DOHH2 (cell line): ENCODE measurements around the gene N4BP2L2.

Experiments
- H3F3A ChIP-seq: fragments of 200-600 bp; sonication (generic), shearing (Covaris generic); 2 replicates; pipeline ENCODE4 v1.6.0; 2016; ENCODE audit warnings: antibody characterized with exemption, mild to moderate bottlenecking; ENCODE audit not compliant: control insufficient read depth, insufficient read depth
- H3K27ac ChIP-seq: fragments of 200-600 bp; sonication (generic); 2 replicates; pipeline ENCODE4 v1.5.1; 2014; ENCODE audit warnings: low read depth, mild to moderate bottlenecking, low read length, moderate library complexity
- H3K27me3 ChIP-seq: fragments of 200-600 bp; sonication (generic); 2 replicates; pipeline ENCODE4 v1.6.1; 2014; ENCODE audit warnings: mild to moderate bottlenecking, low read length, mixed read lengths; ENCODE audit not compliant: control insufficient read depth
- H3K36me3 ChIP-seq: fragments of 200-600 bp; sonication (generic); 2 replicates; pipeline ENCODE4 v1.6.1; 2014; ENCODE audit warnings: mild to moderate bottlenecking, low read length, moderate library complexity, mixed read lengths; ENCODE audit not compliant: control insufficient read depth
- H3K4me1 ChIP-seq: fragments of 200-600 bp; sonication (generic); 2 replicates; pipeline ENCODE4 v1.6.1; 2014; ENCODE audit warnings: mild to moderate bottlenecking, low read length, mixed read lengths; ENCODE audit not compliant: control insufficient read depth
- H3K4me2 ChIP-seq: fragments of 200-600 bp; sonication (generic); 2 replicates; pipeline ENCODE4 v1.6.0; 2014; ENCODE audit warnings: mild to moderate bottlenecking, low read length, moderate library complexity
- H3K4me3 ChIP-seq: fragments of 200-600 bp; sonication (generic); 2 replicates; pipeline ENCODE4 v1.5.1; 2014; ENCODE audit warnings: mild to moderate bottlenecking, low read length, mixed read lengths
- H3K79me2 ChIP-seq: fragments of 200-600 bp; sonication (generic); 2 replicates; pipeline ENCODE4 v1.6.1; 2014; ENCODE audit warnings: mild to moderate bottlenecking, low read length, mixed read lengths; ENCODE audit not compliant: control insufficient read depth
- H3K9me2 ChIP-seq: fragments of 200-600 bp; sonication (generic); replicated peaks from 2 replicates; pipeline ENCODE4 v1.6.1; 2014; ENCODE audit warnings: mild to moderate bottlenecking, low read length, mixed read lengths; ENCODE audit not compliant: control insufficient read depth
- H3K9me3 ChIP-seq: fragments of 200-600 bp; sonication (generic); 2 replicates; pipeline ENCODE4 v1.6.1; 2014; ENCODE audit warnings: antibody characterized with exemption, low read length, mixed read lengths; ENCODE audit not compliant: control insufficient read depth, insufficient read depth
- H4K20me1 ChIP-seq: fragments of 200-600 bp; sonication (generic); 2 replicates; pipeline ENCODE4 v1.6.0; 2014; ENCODE audit warnings: low read depth, mild to moderate bottlenecking, antibody characterized with exemption, low read length, moderate library complexity; ENCODE audit not compliant: control insufficient read depth, insufficient read depth
- EZH2phosphoT487 ChIP-seq: fragments of 200-600 bp; sonication (generic); IDR thresholded peaks from 2 replicates; pipeline ENCODE4 v1.6.1; 2017; ENCODE audit warnings: borderline replicate concordance, mild to moderate bottlenecking, antibody characterized with exemption, low read length, moderate library complexity, mixed read lengths
- TF ChIP-seq, protein P1 (sequence below): fragments of 200-600 bp; sonication (generic); IDR thresholded peaks from one replicate; pipeline ENCODE4 v1.5.1; 2014; ENCODE audit warnings: antibody characterized with exemption, mild to moderate bottlenecking, low read depth, low read length; ENCODE audit not compliant: poor library complexity, severe bottlenecking

N4BP2L2 gene

DNA sequence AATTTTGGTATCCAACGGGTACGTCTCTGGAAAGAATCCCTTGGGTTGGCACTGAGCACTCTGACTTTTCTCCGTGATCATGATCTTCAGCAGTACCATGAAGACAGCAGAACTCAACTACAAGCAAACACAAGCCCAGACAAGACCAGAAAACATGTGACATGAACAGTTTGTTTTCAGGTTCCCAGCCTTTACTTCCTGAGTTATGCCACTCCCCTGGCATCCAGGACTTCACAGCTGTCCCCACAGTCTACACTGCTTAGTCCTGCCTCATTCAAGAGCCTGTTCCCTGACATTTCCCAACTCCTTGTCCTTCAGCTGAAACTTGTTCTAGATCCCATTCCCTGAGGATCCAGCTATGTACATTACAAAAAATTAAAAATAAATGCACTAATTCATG, 105.7 kb downstream of the N4BP2L2 start:
- Histone ChIP-seq H3K4me1 (peaks cover 5% of the 10 kb centered on the region), H3F3A (no peaks in the 10 kb centered on the region), H3K27ac (no peak overlapping the region), H3K9me2 (no peaks in the 10 kb centered on the region), H3K36me3 (no peaks in the 10 kb centered on the region), H4K20me1 (no peaks in the 10 kb centered on the region), H3K4me2 (no peak overlapping the region), H3K79me2 (no peaks in the 10 kb centered on the region), H3K9me3 (no peaks in the 10 kb centered on the region), H3K4me3 (no peak overlapping the region), H3K27me3 (peaks cover 24% of the 10 kb centered on the region)
- no peak for TF ChIP-seq EZH2phosphoT487
- TF ChIP-seq, protein P1, sequence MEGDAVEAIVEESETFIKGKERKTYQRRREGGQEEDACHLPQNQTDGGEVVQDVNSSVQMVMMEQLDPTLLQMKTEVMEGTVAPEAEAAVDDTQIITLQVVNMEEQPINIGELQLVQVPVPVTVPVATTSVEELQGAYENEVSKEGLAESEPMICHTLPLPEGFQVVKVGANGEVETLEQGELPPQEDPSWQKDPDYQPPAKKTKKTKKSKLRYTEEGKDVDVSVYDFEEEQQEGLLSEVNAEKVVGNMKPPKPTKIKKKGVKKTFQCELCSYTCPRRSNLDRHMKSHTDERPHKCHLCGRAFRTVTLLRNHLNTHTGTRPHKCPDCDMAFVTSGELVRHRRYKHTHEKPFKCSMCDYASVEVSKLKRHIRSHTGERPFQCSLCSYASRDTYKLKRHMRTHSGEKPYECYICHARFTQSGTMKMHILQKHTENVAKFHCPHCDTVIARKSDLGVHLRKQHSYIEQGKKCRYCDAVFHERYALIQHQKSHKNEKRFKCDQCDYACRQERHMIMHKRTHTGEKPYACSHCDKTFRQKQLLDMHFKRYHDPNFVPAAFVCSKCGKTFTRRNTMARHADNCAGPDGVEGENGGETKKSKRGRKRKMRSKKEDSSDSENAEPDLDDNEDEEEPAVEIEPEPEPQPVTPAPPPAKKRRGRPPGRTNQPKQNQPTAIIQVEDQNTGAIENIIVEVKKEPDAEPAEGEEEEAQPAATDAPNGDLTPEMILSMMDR: no peak

DNA sequence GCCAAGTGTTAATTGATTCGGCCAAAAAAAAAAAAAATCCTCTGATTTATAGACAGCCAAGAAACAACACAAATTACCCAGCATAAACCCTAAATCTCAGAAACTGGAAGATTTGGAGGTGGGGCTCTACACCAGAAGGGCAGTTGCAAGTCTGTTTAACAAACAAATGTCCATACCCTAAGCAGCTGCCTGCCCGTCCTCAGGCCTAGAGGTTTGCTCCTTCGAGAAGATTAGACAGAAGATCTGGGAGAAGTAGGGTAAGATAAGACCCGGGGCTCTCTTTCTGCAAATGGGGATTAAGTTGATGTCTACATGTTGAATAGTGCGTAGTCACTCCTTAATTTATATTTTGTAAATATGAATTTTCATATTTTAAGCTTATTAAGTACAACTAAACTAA, 107.2 kb downstream of the N4BP2L2 start:
- Histone ChIP-seq H3K27ac (no peak overlapping the region), H3F3A (no peaks in the 10 kb centered on the region), H3K79me2 (no peaks in the 10 kb centered on the region), H3K4me1 (peaks cover 14% of the 10 kb centered on the region), H3K4me2 (no peak overlapping the region), H3K4me3 (no peak overlapping the region), H3K9me2 (no peaks in the 10 kb centered on the region), H3K9me3 (no peaks in the 10 kb centered on the region), H3K36me3 (no peaks in the 10 kb centered on the region), H4K20me1 (no peaks in the 10 kb centered on the region), H3K27me3 (peaks cover 37% of the 10 kb centered on the region)
- TF ChIP-seq, protein P1: no peak
- TF ChIP-seq EZH2phosphoT487: no peak

DNA sequence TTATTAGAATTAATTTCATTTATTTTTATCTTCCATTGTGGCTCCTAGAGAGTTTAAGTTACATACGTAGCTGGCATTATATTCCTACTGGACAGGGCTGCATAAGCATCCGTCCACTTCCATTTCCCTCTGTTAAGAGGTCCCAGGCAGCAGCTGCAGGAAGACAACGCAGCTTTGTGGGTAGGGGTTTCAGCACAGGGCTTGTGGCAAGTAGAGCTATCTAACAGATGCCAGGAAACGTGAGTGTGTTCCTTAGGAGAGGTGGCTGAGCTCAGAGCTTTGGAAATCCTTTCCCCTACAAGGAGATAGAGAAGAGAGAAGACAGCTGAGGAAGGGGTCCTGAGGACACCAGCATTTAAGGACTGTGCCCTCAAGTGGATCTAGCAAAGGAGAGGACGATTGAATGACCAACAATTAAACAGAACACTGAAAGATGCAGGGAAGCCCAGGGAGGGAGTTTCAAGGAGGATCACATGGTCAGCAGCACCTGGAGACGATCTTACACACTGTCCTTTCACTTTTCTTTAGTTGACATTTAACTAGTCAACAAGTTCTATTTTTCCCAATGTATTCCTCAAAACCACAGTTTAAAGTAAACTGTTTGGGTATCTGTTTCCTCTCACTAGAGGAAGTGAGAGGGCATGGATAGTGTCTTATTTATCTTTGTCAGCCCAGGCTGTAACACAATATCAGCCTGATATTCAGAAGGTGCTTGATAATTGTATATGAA, 108.4 kb downstream of the N4BP2L2 start:
- no peak overlapping the region for H3K4me3 ChIP-seq
- H3F3A ChIP-seq: no peaks in the 10 kb centered on the region
- no peaks in the 10 kb centered on the region for H3K9me2 ChIP-seq
- no peaks in the 10 kb centered on the region for H3K79me2 ChIP-seq
- no peak overlapping the region for H3K4me2 ChIP-seq
- H4K20me1 ChIP-seq: no peaks in the 10 kb centered on the region
- H3K4me1 ChIP-seq: peaks cover 20% of the 10 kb centered on the region
- no peak overlapping the region for H3K27ac ChIP-seq
- TF ChIP-seq, protein P1: no peak
- no peak for TF ChIP-seq EZH2phosphoT487
- H3K27me3 ChIP-seq: peaks cover 40% of the 10 kb centered on the region
- H3K9me3 ChIP-seq: no peaks in the 10 kb centered on the region
- no peaks in the 10 kb centered on the region for H3K36me3 ChIP-seq
